ENCODE measurements around the gene NOPCHAP1.

The NOPCHAP1 gene

DNA sequence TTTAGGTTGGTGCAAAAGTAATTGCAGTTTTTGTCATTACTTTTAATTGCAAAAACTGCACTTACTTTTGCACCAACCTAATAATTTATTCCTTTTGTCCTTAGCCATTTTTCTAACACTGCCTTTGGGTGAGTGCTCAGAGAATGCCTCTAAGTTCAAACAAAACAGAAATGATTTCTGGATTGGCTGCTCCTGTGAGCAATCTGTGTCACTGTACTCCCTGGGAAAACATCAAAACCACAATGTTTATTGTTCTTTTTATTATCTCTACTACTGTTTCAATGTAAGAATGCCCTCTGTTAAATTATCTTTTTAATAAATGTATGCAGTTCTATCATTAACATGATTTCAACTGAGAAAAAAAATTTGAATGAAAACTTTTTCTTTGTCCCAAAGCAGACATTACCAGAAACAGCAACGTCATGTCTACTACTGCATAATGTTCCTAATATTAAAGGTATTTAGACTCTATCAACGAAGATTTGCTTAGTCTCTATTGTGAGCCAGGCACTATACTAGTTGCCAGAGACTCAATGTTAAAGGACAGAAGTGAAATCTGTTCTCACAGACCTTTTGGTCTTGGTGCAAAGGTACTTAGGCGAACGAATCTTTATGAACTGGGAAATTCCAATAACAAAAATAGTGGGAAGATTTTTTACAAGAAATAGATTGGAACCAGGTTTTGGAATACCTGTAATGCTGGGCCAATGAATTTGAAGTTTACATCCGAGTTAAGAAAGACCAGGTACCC, 34.2 kb upstream of the NOPCHAP1 start:
- H2BK5ac ChIP-seq (ENCODE audit: low read length): no peak overlapping the region
- H4K91ac ChIP-seq (ENCODE audit: low read depth, low read length, poor library complexity): no peak overlapping the region
- no peak overlapping the region for H3K4me2 ChIP-seq (ENCODE audit: insufficient read depth, low read length, poor library complexity, severe bottlenecking)
- H2AK5ac ChIP-seq (ENCODE audit: low read depth, low read length): no peak overlapping the region
- H3K18ac ChIP-seq (ENCODE audit: low read length): no peak overlapping the region
- no peak overlapping the region for H3K4ac ChIP-seq (ENCODE audit: low read length)
- H3K27me3 ChIP-seq (ENCODE audit: control insufficient read depth in 3 of 3, insufficient read depth in 3 of 3, low read depth in 1 of 3, low read length in 3 of 3): peaks cover 0 to 59% (median 5%) of the 10 kb centered on the region in 3 experiments
- no peaks in the 10 kb centered on the region for H3K9me3 ChIP-seq (replicated peaks in 1 of 2; ENCODE audit: control insufficient read depth in 2 of 2, insufficient read depth in 1 of 2, low read depth in 1 of 2, low read length in 2 of 2)
- DNase-seq (ENCODE audit: low spot score): no peak
- H2BK120ac ChIP-seq (ENCODE audit: low read depth, low read length): no peak overlapping the region
- no peaks in the 10 kb centered on the region for H3K36me3 ChIP-seq (replicated peaks in 1 of 2; ENCODE audit: control insufficient read depth in 2 of 2, insufficient read depth in 2 of 2, low read length in 2 of 2)
- no peak overlapping the region for H3K4me3 ChIP-seq (ENCODE audit: low read length in 2 of 2)
- no peaks in the 10 kb centered on the region for H3K79me1 ChIP-seq (ENCODE audit: low read depth, low read length)
- no CpG with 5 or more reads among the region's 5 CpGs for WGBS, 2 donors (ENCODE audit: extremely low coverage in 2 of 2, insufficient read length in 2 of 2, insufficient replicate concordance in 1 of 2)
- no peak overlapping the region for H3K14ac ChIP-seq (ENCODE audit: low read length)
- H3K9ac ChIP-seq (ENCODE audit: low read depth, low read length, poor library complexity): no peak overlapping the region
- no peak overlapping the region for H2BK15ac ChIP-seq (ENCODE audit: low read length)
- H3K23ac ChIP-seq (ENCODE audit: low read depth, low read length, poor library complexity): no peak overlapping the region
- H4K8ac ChIP-seq (ENCODE audit: low read depth, low read length): no peak overlapping the region
- no peak overlapping the region for H2BK12ac ChIP-seq (ENCODE audit: low read length)
- no peak overlapping the region for H3K27ac ChIP-seq (replicated peaks; ENCODE audit: low read length)
- no peaks in the 10 kb centered on the region for H3K4me1 ChIP-seq (ENCODE audit: control insufficient read depth in 2 of 2, insufficient read depth in 1 of 2, low read depth in 1 of 2, low read length in 2 of 2)
- no peak overlapping the region for H2AFZ ChIP-seq (ENCODE audit: low read length)

DNA sequence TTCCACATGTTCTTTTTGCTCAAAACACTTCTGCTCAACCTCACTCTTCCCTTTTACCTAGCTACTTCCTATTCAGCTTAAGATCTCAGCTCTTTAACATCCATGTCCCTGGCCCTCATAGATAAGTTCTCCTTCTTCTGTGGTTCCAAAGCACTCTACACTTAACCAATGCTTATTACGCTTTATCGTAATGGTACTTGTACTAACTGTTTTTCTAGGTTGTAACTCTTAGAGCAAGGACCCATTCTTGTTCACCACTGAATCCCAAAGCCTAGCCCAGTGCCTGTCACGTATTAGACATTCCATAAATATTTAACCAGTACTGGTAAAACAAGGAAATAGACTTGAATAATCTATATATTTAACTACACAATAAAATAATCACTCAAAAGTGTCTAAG, 33.3 kb upstream of the NOPCHAP1 start:
- WGBS, 2 donors (ENCODE audit: extremely low coverage in 2 of 2, insufficient read length in 2 of 2, insufficient replicate concordance in 1 of 2): no CpG with 5 or more reads among the region's 3 CpGs
- Histone ChIP-seq H3K4me1 (ENCODE audit: control insufficient read depth in 2 of 2, insufficient read depth in 1 of 2, low read depth in 1 of 2, low read length in 2 of 2) (no peaks in the 10 kb centered on the region), H2BK5ac (ENCODE audit: low read length) (no peak overlapping the region), H2BK12ac (ENCODE audit: low read length) (no peak overlapping the region), H3K9ac (ENCODE audit: low read depth, low read length, poor library complexity) (no peak overlapping the region), H3K4ac (ENCODE audit: low read length) (no peak overlapping the region), H2BK120ac (ENCODE audit: low read depth, low read length) (no peak overlapping the region), H3K79me1 (ENCODE audit: low read depth, low read length) (no peaks in the 10 kb centered on the region), H3K27me3 (ENCODE audit: control insufficient read depth in 3 of 3, insufficient read depth in 3 of 3, low read depth in 1 of 3, low read length in 3 of 3) (peaks cover 0 to 67% (median 11%) of the 10 kb centered on the region in 3 experiments), H3K4me2 (ENCODE audit: insufficient read depth, low read length, poor library complexity, severe bottlenecking) (no peak overlapping the region), H3K18ac (ENCODE audit: low read length) (no peak overlapping the region), H3K9me3 (replicated peaks in 1 of 2; ENCODE audit: control insufficient read depth in 2 of 2, insufficient read depth in 1 of 2, low read depth in 1 of 2, low read length in 2 of 2) (no peaks in the 10 kb centered on the region), H3K36me3 (replicated peaks in 1 of 2; ENCODE audit: control insufficient read depth in 2 of 2, insufficient read depth in 2 of 2, low read length in 2 of 2) (no peaks in the 10 kb centered on the region), H3K14ac (ENCODE audit: low read length) (no peak overlapping the region), H4K8ac (ENCODE audit: low read depth, low read length) (no peak overlapping the region), H2AK5ac (ENCODE audit: low read depth, low read length) (no peak overlapping the region), H2AFZ (ENCODE audit: low read length) (no peak overlapping the region), H3K4me3 (ENCODE audit: low read length in 2 of 2) (no peak overlapping the region), H3K27ac (replicated peaks; ENCODE audit: low read length) (no peak overlapping the region), H3K23ac (ENCODE audit: low read depth, low read length, poor library complexity) (no peak overlapping the region), H4K91ac (ENCODE audit: low read depth, low read length, poor library complexity) (no peak overlapping the region), H2BK15ac (ENCODE audit: low read length) (no peak overlapping the region)
- no peak for DNase-seq (ENCODE audit: low spot score)

GRCh38 chr12:104953323-104953722, 32.8 kb upstream of the NOPCHAP1 start:
- Histone ChIP-seq H2BK5ac (ENCODE audit: low read length) (no peak overlapping the region), H3K4me3 (ENCODE audit: low read length in 2 of 2) (no peak overlapping the region), H3K9ac (ENCODE audit: low read depth, low read length, poor library complexity) (no peak overlapping the region), H4K91ac (ENCODE audit: low read depth, low read length, poor library complexity) (no peak overlapping the region), H2BK15ac (ENCODE audit: low read length) (no peak overlapping the region), H3K14ac (ENCODE audit: low read length) (no peak overlapping the region), H3K79me1 (ENCODE audit: low read depth, low read length) (no peaks in the 10 kb centered on the region), H3K4ac (ENCODE audit: low read length) (no peak overlapping the region), H3K23ac (ENCODE audit: low read depth, low read length, poor library complexity) (no peak overlapping the region), H3K18ac (ENCODE audit: low read length) (no peak overlapping the region), H2BK12ac (ENCODE audit: low read length) (no peak overlapping the region), H3K4me2 (ENCODE audit: insufficient read depth, low read length, poor library complexity, severe bottlenecking) (no peak overlapping the region), H2BK120ac (ENCODE audit: low read depth, low read length) (no peak overlapping the region), H4K8ac (ENCODE audit: low read depth, low read length) (no peak overlapping the region), H3K27me3 (ENCODE audit: control insufficient read depth in 3 of 3, insufficient read depth in 3 of 3, low read depth in 1 of 3, low read length in 3 of 3) (peaks cover 0 to 67% (median 11%) of the 10 kb centered on the region in 3 experiments), H2AFZ (ENCODE audit: low read length) (no peak overlapping the region), H3K27ac (replicated peaks; ENCODE audit: low read length) (no peak overlapping the region), H3K36me3 (replicated peaks in 1 of 2; ENCODE audit: control insufficient read depth in 2 of 2, insufficient read depth in 2 of 2, low read length in 2 of 2) (no peaks in the 10 kb centered on the region), H3K9me3 (replicated peaks in 1 of 2; ENCODE audit: control insufficient read depth in 2 of 2, insufficient read depth in 1 of 2, low read depth in 1 of 2, low read length in 2 of 2) (no peaks in the 10 kb centered on the region), H3K4me1 (ENCODE audit: control insufficient read depth in 2 of 2, insufficient read depth in 1 of 2, low read depth in 1 of 2, low read length in 2 of 2) (no peaks in the 10 kb centered on the region), H2AK5ac (ENCODE audit: low read depth, low read length) (no peak overlapping the region)
- no peak for DNase-seq (ENCODE audit: low spot score)
- WGBS, 2 donors (ENCODE audit: extremely low coverage in 2 of 2, insufficient read length in 2 of 2, insufficient replicate concordance in 1 of 2): no CpG with 5 or more reads among the region's 2 CpGs

GRCh38 chr12:104955703-104956102, 30.4 kb upstream of the NOPCHAP1 start:
- Histone ChIP-seq H4K91ac (ENCODE audit: low read depth, low read length, poor library complexity) (no peak overlapping the region), H3K9ac (ENCODE audit: low read depth, low read length, poor library complexity) (no peak overlapping the region), H3K27ac (replicated peaks; ENCODE audit: low read length) (no peak overlapping the region), H3K9me3 (replicated peaks in 1 of 2; ENCODE audit: control insufficient read depth in 2 of 2, insufficient read depth in 1 of 2, low read depth in 1 of 2, low read length in 2 of 2) (no peaks in the 10 kb centered on the region), H4K8ac (ENCODE audit: low read depth, low read length) (no peak overlapping the region), H2AK5ac (ENCODE audit: low read depth, low read length) (no peak overlapping the region), H3K23ac (ENCODE audit: low read depth, low read length, poor library complexity) (no peak overlapping the region), H2BK15ac (ENCODE audit: low read length) (no peak overlapping the region), H3K14ac (ENCODE audit: low read length) (no peak overlapping the region), H2AFZ (ENCODE audit: low read length) (no peak overlapping the region), H3K27me3 (ENCODE audit: control insufficient read depth in 3 of 3, insufficient read depth in 3 of 3, low read depth in 1 of 3, low read length in 3 of 3) (peaks cover 0 to 81% (median 23%) of the 10 kb centered on the region in 3 experiments), H2BK5ac (ENCODE audit: low read length) (no peak overlapping the region), H3K79me1 (ENCODE audit: low read depth, low read length) (no peaks in the 10 kb centered on the region), H3K4me2 (ENCODE audit: insufficient read depth, low read length, poor library complexity, severe bottlenecking) (no peak overlapping the region), H3K4me3 (ENCODE audit: low read length in 2 of 2) (no peak overlapping the region), H2BK120ac (ENCODE audit: low read depth, low read length) (no peak overlapping the region), H3K4me1 (ENCODE audit: control insufficient read depth in 2 of 2, insufficient read depth in 1 of 2, low read depth in 1 of 2, low read length in 2 of 2) (peaks cover 0 to 2% of the 10 kb centered on the region in 2 donors), H3K36me3 (replicated peaks in 1 of 2; ENCODE audit: control insufficient read depth in 2 of 2, insufficient read depth in 2 of 2, low read length in 2 of 2) (no peaks in the 10 kb centered on the region), H2BK12ac (ENCODE audit: low read length) (no peak overlapping the region), H3K18ac (ENCODE audit: low read length) (no peak overlapping the region), H3K4ac (ENCODE audit: low read length) (no peak overlapping the region)
- DNase-seq (ENCODE audit: low spot score): no peak
- no CpG with 5 or more reads among the region's 2 CpGs for WGBS, 2 donors (ENCODE audit: extremely low coverage in 2 of 2, insufficient read length in 2 of 2, insufficient replicate concordance in 1 of 2)

Data from neuronal stem cell (in vitro differentiated cells).